Measurements from ENCODE around the gene SH2D1A.

Gene SH2D1A

DNA sequence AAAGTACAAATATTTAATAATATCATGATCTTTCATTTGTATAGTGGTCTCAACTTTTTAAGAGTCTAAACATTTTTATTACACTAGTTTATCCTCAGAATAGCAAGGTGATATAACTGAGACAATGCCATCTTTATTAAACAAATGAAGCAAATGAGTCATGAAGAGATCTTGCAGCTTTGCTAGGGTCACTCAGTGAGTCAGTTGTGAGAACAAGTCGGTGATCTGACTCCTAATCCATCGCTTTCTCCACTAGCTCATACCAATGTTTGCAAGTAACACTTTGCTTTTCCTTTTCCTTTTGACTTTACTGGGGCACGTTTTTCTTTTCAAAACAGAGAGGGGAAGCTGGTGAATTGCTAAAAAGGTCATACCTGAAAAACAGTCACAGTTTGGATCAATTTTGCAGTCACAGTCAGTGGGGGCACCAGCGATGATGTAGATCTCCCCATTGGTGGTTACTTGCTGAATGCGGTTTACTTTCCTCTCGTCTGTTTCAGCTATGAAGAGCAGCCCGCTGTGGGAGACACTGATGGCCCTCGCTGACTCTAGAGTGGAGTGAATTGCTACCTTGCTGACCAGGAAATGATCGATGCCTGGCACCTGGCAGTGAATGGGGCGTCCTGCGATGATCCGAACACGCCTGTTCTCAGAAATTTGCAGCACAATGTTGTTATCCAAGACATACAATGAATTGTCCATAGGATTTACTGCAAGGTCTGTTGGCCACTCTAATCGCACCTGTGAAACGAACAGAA, 75.7 kb downstream of the SH2D1A start:
- no peak for DNase-seq (ENCODE audit: low spot score)
